Tongue (tissue), 2 donors: ENCODE results near the gene SLC17A1. TPM values are rescaled to one million over a fixed set of nuclear protein-coding genes. Genes with fewer than 3 reads are reported as not detected.

Source experiments
- DNase-seq: peaks from one replicate; pipeline ENCODE4 v3.0.0-alpha.2; 2015
- total RNA-seq: library from RNA; depleted of rRNA; stranded (reverse); fragments of >200 nt; gene quantifications from one replicate; pipeline ENCODE4 v1.2.3, GENCODE V29; 2014

The SLC17A1 gene, protein sequence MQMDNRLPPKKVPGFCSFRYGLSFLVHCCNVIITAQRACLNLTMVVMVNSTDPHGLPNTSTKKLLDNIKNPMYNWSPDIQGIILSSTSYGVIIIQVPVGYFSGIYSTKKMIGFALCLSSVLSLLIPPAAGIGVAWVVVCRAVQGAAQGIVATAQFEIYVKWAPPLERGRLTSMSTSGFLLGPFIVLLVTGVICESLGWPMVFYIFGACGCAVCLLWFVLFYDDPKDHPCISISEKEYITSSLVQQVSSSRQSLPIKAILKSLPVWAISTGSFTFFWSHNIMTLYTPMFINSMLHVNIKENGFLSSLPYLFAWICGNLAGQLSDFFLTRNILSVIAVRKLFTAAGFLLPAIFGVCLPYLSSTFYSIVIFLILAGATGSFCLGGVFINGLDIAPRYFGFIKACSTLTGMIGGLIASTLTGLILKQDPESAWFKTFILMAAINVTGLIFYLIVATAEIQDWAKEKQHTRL
- total RNA-seq = not detected

DNA sequence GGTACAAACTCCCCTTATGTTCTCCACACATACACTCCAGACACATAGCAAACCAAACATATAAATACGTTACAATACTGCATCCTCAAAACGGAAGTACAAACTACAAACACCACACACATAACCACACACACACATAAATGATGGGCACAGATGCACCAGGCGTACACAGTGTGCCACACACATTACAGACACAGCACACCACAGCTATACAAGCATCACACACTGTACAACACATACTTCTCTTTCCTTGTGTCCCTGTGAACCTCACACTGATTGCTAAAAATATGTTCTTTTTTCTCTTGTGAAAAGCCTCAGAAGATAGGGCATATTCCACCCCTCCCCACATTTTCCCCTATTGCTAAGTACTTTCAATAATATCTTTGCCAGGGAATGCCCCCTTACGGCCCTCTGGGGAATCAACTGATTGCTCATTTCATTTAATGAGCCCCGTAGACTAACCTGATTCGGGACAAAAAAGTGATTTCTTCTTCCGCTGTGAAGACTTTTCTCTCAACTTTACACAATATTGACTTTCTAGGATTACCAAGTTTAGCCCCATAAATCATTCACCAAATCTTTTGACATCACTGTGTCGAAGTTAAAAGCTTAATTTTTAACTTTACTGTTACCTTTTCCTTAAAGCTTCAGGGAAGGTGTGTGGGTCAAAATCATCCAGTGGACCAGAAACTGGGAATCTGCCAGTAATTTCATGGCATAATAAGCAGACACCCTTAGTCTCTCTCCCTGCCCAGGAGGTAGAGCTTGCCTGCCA lies at the start of gene SLC17A1:
SLC17A1 (minus strand) TSS at position 521 of the 775 bp plus-strand sequence. CDS start 1,495 bp downstream, outside the sequence.
- DNase-seq = no peak

- DNase-seq = no peak
These were observed 48.7 kb upstream of the SLC17A1 start for GRCh38 chr6:25880601-25881000.

DNA sequence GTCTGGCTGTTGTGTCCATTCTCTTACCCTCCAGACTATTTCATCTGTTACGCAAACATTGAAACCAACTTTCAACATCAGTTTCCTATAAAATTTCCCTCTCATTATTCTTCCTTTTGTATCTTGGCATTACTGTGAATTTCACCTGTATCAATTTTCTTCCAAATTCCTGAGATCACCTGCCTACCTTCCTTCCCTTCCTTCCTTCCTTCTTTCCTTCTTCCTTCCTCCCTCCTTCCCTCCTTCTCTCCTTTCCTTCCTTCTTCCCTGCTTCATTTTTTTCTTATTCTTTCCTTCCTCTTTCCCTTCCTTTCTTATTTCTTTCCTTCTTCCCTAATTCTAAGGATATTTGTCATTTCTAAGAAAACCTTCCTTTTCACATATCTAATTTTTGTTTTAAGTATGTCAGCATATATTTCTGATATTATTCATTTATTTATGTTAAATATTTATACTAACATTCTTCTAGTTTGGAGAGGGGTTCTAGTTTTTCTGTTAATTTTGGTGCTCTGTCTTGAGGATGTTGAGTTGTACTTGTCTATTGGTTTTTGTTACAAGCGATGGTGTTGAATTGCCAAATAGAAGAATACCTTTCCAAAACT lies 47.0 kb upstream of the SLC17A1 start:
- no peak for DNase-seq

GRCh38 chr6:25875926-25876602 lies 44.2 kb upstream of the SLC17A1 start:
- DNase-seq = no peak

DNA sequence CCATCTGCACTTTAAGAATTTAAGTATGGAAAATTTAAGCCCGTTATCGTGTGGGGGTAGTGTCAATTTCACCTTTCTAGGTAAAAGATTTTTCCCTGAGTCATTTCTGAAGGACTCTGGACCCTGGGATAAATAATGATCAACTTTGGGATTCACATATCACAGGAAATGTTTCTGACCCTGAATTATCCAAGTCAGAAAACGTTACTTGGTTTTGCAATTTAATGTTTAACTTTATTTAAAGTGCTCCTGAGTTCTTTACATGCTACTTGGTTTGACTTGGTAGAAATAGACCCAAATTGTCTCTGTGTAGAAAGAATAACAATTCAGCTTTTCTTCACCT lies 43.7 kb upstream of the SLC17A1 start:
- DNase-seq = no peak

DNA sequence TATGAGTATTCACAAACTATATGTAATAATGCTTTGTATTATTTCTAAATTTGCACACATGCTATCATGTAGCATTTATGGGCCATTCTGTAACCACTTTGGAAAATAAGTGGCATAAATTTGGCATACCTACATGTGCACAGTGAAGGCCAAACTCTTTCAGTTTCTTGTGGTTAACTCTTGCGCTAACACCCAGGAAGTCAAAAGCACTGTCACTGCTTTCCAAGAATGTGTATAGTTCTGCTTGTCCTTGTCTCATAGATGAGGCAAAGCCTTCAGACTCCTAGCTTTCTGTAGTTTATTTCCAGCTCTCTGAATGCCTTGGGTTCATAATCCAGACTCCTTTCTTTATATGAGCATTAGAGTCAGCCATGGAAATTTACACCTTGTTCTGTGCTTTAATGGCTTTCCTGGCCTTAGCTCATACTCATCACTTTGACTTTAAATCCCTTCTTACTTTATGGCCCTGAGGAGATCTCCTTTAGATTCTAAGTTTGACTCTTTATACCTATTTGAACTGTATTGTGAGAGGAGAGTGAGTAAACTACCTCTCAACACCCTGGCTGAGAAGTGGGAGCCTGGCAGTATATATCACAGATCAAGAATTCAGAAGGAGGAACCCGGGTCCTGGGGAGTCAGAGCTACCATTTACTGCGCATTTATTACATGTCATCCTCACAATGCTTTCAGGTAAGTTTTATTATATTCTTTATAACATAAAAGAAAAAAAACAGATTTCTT lies 43.1 kb upstream of the SLC17A1 start:
- DNase-seq = no peak

DNA sequence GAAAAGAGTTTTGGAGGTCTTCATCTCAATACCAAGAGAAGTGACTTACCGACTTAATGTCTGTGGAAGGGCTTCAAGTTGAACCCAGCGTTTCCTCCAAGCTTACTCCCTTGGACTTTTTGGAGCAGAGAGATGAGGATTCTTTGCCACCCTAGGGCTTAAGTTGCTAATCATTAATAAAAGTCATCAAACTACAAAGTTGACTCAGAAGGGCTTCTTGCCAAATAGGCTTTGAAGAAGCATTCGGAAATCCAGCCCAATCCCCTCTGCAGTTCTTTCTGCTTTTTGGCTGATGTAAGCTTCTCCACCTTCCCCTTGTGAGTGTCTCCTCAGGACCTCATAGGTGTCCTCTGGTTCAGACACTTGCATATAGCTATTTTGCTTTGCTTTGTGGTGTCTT lies 42.3 kb upstream of the SLC17A1 start, which contains the start of gene SLC17A3:
SLC17A3 (minus strand) TSS at position 126 of the 400 bp plus-strand sequence. CDS start 5,856 bp downstream, outside the sequence.
- DNase-seq = no peak

GRCh38 chr6:25872814-25873213 lies 41.0 kb upstream of the SLC17A1 start:
- DNase-seq = no peak

GRCh38 chr6:25869840-25870239 lies 38.0 kb upstream of the SLC17A1 start:
- DNase-seq = no peak

- no peak for DNase-seq
These were observed 36.8 kb upstream of the SLC17A1 start for GRCh38 chr6:25868436-25869183.

GRCh38 chr6:25866011-25866410 lies 34.2 kb upstream of the SLC17A1 start:
- no peak for DNase-seq

DNA sequence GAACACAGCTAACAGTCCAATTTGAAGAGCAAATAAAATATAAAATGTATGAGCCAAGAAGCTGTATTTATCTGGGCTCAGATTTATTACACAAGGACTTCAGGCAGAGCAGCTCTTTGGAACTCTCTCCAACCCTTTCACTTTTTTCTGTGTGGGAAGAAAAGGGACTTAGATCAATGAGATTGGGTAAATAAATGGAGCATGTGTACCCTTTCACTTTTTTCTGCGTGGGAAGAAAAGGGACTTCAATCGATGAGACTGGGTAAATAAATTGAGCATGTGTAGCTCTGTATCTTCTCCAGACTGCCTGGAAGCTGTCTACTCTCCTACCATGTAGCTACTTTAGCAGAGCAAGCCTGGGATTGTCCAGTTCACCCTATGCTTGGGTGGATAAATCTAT lies 31.5 kb upstream of the SLC17A1 start:
- DNase-seq = no peak

GRCh38 chr6:25862199-25862598 lies 30.3 kb upstream of the SLC17A1 start:
- no peak for DNase-seq

GRCh38 chr6:25852756-25853155 lies 20.9 kb upstream of the SLC17A1 start:
- no peak for DNase-seq

DNA sequence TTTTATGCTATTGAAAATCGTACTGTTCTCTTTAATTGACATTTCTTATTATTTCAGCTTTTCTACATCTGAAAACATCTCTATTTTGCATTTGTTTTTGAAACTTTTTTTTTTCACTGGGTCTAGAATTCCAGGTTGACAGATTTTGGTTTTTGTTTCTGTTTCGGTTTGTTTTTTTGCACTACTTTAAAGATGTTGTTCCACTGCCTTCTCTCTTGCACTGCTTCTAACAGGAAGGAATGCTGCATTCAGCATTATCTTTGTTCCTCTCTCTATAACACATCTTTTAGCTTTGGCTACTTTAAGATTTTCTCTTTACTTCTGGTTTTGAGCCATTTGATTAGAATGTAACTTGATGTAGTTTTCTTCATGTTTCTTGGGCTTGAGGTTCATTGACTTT lies 20.1 kb upstream of the SLC17A1 start:
- DNase-seq = no peak

DNA sequence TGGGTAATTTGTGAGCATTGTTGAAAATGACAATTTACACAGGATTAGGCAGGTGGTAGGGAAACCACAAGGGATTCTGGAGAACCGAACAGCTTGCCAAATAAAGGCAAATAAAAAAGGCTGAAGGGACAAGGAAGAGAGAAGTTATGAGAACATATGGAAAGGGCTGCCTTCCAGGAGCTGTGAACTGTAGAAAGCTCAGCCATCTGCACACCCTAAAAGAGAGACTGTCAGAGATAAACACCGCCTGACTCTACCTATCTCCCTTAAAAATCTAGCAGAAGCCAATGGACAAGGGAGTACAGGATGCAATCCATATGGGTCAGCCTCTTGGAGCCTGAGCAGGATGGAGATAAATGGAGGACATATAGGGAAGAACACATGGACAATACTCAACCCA lies 12.7 kb upstream of the SLC17A1 start:
- no peak for DNase-seq

GRCh38 chr6:25842526-25842925 lies 10.7 kb upstream of the SLC17A1 start:
- no peak for DNase-seq

DNA sequence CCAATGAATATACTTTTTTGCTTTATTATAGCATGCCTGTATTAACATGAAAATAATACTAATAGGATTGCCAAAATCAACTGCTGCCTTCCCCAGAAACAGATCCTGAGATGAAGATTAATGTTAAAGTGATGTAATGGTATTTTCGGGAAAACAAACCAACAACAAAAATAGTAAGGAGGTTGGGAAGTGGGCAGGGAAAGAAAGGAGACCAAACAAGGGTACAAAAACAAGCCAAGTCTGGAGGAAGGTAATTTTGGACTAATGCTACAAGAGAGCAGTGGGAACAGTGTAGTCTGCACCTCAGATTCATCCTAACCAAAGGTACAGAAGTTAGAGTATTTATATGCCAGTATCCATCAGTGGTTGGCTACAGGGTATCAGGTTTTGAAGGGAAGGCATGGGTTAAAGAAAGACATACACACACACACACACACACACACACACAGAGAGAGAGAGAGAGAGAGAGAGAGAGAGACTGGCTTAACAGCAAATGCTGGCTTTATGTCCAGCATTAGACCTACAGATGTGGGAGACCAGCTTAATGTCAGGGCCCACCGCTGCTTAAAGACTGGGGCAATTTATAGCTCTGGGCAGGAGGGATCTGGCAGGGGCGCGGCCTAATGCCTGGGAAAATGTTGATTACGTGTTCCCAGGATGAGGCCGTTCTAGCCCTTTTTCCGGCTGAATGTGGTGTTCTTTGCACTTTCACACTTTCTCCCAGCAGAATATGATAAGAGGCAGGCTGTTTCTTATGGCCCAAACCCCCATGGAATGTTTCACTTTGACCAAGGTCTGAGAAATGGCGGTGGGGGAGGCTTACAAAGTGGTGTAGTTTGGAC lies 3.8 kb upstream of the SLC17A1 start:
- DNase-seq = no peak

DNA sequence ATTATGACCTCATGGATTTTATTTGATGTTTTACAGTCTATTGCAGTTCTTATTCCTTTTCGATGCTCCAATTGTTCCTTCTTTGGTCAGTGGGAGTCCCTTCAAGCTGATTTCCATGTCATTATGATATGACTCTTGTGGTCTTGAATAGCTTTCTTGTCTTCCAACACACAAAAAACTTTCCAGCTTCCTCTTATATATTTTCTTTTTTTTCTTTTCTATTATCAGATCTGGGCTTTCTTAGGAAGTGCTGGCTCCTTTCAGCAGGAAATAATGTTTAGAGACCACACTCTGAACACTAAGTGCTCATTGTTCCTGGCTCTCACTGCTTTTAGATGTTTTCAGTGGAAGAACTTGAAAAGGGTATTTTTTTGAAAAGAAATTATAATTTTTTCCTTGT lies 3.1 kb upstream of the SLC17A1 start:
- no peak for DNase-seq

- no peak for DNase-seq
These were observed 1.3 kb upstream of the SLC17A1 start for GRCh38 chr6:25833136-25833535.
